GM18511 (cell line): ENCODE results near the gene C9orf78.

Experiments
- ATAC-seq: cut with Tn5 transposase; IDR thresholded peaks from one replicate; pipeline ENCODE4 v1.9.1; 2021; ENCODE audit warnings: mild to moderate bottlenecking, moderate library complexity; ENCODE audit not compliant: unreplicated experiment

C9orf78 gene

DNA sequence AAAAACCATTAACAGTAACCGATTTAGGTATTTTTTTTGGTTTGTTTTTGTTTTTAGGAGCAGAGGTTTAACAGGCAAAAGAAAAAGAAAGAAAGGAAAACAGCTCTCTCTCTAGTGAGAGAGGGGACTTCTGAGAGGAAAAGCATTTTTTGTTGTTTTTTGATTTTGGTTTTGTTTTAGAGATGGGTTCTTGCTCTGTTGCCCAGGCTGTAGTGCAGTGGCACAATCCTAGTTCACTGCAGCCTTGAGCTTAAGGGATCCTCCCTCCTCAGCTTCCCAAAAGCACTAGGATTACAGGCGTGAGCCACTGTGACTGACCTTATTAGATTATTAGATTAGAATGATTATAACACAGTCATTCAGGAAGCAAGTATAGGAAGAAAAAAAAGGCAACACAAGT, 10.3 kb upstream of the C9orf78 start:
- ATAC-seq: no peak

DNA sequence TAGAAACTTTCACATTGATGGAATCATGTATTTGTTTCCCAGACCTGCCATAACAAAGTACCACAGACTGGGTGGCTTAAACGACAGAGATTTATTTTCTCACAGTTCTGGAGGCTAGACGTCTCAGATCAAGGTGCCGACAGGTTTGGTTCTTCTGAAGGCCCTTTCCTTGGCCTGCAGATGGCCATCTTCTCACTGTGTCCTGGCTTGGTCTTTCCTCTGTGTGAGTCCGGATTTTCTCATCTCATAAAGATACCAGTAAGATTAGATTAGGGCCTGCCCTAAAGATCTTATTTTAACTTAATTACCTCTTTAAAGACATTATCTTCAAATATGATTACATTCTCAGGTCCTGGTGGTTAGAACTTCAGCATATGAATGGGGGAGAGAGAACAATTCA, 6.0 kb upstream of the C9orf78 start:
- no peak for ATAC-seq

DNA sequence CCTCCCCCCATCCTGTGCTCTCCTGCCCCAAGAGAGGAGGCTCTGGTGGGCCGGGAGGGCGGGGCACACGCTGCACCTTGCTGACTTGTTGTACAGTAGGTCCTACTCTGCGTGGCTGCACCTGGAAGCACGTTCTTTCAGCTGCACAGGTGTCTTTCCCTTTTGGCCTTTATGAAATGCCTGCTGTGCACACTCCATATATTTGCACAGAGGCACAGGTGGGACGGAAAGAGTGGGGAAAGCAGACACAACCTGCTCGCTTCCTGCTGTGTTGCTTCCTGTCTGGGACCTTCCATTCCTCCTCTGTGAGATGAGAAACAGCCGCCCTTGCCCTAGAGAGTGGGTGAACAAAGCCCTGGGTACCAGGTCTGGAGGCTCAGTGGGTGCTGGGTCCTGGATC, 5.0 kb upstream of the C9orf78 start:
- no peak for ATAC-seq

DNA sequence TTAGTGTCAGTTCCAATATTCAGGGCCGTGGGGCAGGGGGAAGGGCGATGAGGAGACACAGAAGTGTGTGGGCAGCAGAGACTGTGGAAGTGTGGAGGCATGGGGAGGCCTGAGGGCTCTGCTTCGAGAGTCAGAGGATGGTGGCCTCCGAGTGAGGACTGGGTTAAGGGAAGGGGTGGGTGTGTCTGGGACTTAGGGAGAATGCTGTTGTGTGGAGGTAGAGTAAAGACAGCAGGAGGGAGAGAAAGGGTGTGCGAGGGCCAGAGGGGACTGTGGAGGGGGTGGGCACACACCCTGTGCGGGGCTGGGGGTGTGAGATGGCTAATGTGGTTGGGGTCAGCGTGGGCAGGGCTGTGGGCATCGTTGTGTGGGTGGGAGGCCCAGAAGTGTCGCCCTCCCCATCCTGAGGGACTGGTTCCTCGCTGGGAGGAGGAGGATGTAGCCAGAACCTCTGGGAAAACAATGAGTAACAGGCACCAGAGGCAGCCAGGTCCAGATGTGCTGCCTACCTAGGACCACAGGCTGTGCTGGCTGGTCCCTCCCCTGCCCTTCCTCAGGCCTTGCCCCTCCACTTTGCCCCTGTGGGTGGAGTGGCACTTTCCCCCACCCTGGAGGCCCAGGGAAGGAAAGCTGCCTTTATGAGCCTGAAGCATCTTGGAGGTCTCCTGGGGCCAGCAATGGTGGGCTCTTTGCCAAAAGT, 4.4 kb upstream of the C9orf78 start:
- no peak for ATAC-seq

DNA sequence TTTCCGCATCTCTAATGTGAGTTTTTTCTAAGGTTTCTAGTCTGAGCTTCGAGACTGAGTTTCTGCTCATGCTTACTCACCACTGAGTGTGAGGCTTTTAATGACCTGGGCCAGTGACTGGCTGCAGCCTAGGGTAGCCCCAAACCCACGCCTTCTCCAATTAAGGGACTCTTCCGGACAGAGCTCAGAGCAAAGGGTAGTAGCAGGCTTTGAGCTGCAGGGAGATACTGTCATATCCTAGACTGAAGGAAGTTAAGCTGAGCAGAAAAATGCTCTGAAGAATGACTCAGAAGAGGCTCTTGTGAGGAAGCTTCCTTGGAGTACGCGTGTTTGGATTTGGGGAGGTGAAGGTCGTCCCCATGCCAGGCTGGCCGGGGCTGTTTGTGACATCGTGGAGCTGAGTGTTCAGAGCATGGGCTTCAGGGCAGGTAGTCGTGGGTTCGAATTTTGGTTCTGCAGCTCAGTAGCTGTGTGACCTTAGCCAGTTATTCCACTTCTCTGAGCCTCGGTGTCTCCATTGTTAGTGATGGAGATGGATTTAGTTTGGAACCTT, 3.7 kb upstream of the C9orf78 start:
- no peak for ATAC-seq

DNA sequence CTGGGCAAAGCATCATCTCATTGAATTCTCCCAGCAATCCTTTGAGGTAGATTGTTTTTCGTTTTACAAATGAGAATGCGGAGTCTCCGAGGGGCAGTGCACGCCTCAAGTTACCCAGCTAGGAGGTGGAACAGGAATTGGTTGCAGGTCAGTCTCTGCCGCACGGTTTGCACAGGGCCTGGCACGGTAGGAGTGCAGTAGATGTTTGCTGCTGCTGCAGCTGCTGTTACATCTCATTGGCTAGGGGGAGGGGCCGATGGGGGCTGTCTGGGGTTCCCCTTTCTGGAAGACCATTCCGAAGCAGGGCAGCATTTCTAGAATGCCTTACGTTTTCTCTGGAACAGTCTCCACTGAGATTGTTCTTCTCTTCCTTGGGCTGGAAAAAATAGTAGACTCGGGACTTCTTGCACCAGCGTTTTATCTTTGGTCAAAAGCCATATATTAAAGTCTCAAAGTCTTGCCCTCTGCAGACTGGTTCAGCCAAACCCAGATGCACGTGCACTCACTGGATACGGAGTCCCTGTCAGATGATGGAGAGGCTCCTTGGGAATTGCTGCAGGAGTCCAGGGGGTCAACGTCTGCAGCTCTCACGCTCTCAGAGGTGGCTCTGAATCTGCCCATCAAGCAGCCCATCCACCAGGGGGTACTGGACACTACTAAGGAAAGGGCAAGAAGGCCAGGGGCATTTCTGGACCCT, 1.4 kb upstream of the C9orf78 start:
- ATAC-seq: no peak

DNA sequence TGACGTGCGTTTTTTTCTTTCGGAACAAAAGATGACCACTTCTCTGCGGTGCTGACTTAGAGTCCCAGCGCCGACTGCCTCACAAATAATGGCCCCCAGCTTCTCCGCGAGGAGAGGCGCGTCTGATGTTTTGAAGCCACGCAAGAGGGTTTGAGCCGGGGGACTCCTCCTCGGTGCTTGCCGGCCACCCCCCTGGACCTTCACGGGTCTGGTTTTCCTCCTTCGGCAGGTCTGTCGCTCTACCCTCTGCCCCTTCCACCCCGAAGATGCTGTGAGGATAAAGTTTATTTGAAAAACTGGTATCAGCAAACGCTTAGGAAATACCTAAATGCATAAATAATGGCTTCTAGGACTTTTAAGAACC, 767 bp upstream of the C9orf78 start:
- ATAC-seq: no peak

DNA sequence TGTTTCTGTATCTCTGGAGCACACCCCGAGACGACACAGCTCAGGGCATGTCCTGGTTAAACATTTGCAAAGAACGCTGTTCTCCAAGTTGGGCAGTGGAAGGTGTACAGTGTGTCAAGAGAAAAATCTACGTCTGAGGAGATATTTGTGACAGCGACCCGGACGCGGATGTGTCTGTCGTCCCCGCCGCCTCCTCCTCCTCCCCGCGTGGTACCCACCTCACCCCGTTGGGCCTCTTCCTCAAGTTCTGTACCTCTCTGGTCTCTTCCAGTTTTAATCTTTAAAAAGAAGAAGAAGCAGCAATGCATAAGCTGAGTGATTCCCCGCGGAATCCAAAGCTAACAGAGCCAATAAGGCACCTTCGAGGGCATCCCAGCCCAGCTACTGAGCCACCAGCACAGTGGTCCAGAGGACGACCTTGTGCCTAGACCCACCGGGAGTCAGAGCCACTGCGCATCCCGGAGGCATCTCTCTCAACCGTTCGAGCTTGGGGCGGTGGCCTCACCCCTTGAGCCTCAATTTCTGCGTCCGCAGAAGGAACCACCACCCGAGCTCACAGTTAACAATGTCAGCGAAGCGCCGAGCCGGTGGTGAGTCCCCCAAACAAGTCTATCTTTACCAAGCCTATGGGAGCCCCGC, 467 bp downstream of the C9orf78 start:
- ATAC-seq: peak; percentile 34

DNA sequence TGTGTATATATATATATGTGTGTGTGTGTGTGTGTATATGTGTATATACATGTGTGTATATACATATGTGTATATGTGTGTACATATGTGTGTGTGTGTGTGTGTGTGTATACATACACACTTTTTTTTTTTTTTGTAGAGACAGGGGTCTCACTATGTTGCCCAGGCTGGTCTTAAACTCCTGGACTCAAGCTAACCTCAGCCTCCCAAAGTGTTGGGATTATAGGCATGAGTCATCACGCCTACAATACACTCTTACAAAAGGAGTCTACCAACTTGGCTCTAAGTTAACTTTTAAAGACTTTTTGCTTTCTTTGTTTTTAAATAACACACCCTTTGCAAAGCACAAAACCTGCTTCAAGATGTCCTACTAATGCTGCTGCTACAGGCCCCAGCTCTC, 2.1 kb downstream of the C9orf78 start:
- no peak for ATAC-seq

DNA sequence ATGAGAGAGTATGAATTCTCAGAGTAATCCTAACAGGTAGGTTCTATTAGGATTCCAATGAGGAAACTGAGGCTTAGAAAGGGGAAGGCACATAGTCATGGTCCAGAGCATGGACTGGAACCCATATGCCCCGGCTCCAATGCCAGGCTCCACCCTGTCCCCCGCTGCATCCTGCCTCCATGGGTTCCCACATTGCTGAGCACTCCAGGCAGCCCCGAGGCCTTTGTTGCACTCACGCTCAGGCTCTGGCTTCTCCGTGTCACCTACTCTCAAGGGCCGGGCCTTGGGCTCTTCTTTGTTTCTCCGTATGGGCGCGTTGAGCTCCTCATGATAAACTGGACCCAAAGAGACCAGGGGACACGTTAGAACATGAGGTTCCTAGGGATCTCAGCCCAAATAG, 6.1 kb downstream of the C9orf78 start:
- no peak for ATAC-seq

DNA sequence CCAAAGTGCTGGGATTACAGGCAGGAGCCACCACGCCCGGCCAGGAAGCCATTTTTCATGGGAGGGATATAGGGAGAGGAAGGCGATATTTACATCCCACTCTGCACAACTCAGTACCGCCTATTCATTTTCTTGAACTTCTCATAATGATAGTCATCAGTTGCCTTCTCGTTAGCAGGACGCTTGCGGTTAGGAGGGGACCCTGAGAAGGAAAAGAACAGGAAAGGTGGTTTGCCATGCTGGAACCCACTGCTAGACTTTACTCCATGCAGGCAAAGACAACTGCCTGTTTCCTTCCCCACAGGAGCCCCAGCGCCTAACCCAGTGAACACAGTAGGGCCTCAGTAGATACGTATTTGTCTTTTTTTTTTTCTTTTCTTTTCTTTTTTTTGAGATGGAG, 7.0 kb downstream of the C9orf78 start:
- no peak for ATAC-seq

DNA sequence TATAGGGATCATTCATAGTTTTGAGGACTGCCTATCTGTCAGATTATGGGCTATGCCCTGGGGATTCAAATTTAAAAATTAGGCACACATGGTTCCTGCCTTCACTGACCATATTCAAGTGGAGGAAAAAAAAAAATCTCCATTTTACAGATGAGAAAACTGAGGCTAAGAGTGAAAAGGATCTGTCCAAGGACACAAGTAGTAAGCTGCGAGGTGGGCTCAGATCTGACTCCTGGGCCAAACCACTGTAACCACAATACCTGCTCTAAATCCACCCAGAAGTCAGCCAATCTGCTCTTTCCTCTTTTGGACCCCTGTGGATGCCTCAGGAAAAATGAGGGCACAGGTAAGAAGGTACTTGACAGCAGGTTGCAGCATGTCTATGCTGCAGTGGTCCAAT, 8.3 kb downstream of the C9orf78 start:
- ATAC-seq: no peak

DNA sequence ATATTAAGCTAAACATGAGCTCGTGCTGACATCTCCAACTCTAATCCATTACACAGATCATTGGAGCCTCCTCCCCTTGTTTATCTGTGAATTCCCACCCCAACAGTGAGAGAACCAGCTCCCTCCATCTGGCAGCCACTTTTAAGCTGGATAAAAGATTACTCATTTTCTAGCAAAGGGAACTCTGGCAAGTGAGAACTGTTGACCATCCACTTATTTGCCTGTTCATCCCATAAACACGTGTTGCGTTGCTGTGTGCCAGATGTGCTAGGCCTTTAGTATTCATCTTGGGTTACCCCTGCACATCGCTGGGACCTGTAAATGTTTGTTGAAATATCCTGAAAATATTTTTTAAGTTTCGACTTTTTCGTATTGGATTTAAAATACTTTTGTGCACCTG, 8.7 kb downstream of the C9orf78 start:
- no peak for ATAC-seq

DNA sequence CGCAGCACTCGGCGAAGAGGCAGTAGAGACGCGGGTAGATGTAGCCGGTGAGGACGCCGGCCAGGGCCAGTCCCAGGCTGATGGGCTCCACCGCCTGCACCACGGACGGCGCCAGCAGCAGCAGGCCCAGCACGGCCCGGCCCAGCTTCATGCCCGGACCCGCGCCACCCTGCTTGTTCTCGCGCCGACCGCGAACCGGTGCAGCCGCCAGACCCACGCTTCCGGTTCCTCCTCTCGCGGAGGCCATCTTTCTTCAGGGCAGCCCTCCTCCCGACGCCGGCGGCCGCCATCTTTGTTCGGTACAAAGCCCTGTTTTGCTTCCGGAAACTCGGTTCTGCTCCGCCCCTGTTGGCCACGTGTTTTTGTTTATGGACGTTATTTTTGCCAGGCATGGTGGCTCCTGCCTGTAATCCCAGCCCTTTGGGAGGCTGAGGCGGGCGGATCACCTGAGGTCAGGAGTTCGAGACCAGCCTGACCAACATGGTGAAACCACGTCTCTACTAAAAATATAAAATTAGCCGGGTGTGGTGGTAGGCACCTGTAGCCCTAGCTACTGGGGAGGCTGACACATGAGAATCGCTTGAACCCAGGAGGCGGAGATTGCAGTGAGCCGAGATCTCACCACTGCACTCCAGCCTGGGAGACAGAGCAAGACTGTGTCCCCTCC, 11.0 kb downstream of the C9orf78 start, which contains the start of gene TOR1A:
TSS of gene TOR1A (minus strand) at position 202 of the 667 bp plus-strand sequence. CDS start at position 151, 51 bp downstream.
- ATAC-seq: peak; percentile 93

DNA sequence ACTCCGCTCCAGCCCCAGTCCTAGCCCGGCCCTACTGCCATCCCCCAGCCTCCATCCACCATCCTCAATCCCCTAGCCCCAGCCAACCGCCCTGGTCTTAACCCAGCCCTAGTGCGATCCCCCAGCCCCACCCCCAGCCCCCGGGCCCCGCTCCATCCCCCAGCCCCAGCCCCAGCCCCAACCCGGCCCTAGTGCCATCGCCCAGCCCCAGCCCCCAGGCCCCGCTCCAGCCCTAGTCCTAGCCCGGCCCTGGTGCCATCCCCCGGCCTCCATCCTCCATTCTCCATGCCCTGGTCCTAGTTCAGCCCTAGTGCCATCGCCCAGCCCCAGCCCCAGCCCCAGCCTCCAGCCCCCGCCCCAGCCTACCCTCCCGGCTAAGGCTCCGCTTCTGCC, 11.5 kb downstream of the C9orf78 start:
- no peak for ATAC-seq

DNA sequence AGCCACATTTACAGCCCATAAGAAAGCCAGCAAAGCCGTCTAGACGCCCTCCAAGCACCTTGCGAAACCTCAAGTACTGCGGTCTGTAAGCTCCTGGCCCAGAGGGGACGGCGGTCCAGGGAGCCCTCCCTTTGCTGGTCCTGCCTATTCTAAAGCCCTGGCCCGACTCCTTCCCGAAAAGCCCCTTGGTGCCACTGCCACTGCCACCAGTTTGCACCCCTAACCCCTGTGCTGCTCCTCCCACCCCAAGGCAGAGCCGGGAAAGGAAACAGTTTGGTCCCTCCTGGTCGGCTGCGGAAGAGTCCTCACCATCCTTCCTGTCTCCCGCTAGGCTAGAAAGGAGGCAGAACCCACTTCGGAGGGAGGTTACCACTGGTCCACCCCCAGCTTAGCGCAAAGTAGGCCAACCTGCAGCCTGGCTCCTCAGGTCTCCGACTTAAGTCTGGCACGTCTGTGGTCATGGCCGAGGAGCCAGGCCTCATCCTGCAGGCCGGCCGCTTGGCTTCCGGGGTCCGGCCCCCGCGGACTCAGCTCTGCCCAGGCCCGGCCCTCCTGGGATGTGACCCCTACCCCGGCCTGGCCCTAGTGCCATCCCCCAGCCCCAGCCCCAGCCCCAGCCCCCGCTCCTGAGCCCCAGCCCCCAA, 12.1 kb downstream of the C9orf78 start:
- ATAC-seq: no peak

DNA sequence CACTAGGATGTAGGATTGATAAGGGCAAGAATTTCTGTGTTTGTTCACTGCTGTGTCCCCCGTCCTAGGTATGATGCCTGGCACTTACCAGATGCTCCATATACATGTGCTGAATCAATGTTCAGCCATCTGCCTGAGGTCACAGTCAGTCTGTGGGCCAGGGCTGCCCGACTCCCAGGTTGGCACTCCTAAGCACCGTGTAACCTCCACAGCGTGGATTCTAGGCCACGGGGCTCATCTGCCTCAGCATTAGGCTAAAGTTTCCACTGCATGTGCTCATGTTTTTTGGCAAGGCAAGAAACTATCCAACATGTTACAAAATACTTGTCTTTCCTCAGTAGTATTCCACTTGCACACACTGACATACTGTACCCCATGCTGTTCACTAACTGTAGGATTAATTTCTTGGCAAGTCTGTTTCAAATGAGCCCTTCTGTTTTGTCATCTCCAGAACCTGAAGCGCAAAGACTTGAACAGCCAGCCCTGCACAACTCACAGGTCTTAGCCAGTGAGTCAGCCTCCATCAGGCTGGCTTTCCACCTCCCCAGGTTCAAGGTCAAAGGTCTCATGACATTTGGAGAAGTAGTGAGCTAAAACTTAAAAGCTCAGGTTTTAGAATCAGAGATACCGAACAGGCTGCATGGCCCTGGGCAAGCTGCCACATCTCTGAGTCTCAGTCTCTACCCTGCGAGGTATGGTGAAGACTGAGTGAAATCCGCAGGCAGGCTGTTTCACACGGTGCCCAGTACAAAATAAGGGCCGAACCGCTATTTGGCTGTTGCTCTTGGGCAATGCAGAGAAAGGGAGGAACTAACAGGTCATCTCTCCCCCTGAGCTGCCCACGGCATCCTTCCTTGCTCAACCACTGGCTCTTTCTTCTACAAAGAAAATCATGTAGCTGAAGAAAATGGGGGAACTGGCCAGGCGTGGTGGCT, 18.3 kb downstream of the C9orf78 start:
- no peak for ATAC-seq

DNA sequence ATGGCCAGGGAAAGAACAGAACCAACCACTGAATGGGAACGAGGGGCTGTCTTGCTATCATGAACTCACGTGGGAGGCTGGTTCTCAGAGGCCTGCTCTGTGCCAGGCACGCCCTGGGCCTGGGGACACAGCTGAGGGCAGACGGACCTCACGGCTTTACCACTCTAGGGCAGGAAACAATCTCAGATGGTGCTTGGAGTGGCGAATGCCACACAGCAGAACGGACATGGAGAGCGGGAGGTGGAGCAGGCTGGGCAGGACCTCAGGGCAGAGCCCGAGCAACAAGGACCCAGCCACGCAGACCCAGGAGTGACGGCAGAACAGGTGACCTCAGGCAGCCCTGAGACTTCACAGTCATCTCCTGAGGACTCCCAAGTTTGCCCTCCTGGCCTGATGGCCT, 19.8 kb downstream of the C9orf78 start:
- ATAC-seq: no peak

DNA sequence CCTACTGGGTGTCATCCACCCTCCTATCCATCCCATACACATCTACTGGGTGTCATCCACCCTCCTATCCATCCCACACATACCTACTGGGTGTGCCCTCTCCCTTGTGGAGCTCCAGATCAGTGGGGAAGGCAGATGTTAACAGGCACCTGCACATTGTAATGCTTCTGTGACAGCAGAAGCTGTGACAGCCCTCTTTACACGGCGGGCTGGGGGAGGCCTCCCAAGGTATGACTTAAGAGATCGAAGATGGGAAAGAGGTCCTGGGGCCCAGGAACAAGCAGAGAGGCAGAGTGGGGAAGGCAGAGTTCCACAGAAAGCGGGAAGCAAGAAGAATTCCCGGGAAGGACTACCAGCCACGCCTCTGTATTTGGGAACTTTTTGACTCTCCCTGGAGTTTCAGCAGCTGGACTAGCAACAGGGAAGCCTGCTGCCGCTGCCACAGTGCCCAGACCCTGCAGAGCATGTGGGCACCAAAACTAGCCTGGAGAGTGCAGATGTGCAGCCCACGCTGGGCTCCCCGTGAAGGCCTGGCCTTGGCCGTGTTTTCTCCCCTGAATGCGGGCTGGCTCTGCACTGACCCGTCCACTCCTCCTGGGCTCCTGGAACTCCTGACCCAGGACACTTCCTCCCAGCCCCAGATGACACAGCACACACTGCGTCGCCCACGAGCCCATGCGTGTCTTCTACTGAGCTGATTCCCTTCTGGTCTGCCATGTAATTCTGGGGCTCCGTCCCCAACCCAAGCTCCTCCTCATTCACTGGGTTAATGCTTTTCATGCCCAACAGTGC, 20.4 kb downstream of the C9orf78 start:
- no peak for ATAC-seq
